Anterior cingulate cortex (tissue), 58 donors: ENCODE data around the gene SH3BP5L.
A peak's percentile ranks its signal among the peaks of the same experiment; 100 is the strongest.

ENCODE experiments used
- DNase-seq, 58 donors: peaks; one replicate each; lab custom pipeline; 2025; lab: John Stamatoyannopoulos, UW

Gene SH3BP5L

DNA sequence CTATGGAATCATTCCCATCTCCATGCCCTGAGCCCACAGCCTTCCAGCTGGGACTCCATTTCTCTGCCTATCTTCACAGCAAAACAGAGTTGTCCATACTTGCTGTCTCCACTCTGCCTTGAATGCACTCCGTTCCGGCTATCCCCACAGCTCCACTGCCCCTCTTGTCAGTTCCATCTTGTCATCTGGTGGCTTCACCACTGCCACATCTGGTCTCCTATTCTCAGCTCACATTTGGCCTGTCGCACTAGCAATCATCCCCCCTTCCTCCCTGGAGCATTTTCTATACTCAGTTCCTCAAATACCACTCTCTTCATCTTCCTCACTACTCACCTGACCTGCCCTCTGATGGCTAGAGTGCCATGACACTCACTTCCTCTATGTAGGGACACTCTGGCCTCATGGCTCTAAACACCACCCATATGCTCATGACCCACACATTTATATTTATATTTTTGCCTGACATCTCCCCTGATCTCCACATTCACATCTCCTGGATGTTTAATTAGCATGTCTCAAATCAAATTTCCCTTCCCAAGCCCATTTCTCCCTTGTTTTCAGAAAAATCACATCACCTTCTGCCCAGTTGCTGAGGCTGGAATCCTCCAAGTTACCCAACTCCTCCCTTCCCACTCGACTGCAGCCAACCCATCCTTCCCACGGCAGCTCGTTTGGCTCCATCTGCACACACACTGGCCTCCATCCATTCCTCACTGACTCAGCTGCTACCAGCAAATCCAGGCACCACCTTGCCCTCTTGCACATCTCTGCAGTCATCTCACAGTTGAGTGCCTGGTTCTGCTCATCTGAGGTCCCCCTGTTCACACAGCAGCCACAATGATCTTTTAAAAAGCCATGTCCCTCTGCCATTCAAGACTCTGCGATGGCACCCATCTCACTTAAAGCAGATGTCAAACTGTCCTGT is 27.0 kb upstream of the SH3BP5L start:
- DNase-seq, result peak in 33 of 58 donors; percentile 7 to 78 (median 38)

DNA sequence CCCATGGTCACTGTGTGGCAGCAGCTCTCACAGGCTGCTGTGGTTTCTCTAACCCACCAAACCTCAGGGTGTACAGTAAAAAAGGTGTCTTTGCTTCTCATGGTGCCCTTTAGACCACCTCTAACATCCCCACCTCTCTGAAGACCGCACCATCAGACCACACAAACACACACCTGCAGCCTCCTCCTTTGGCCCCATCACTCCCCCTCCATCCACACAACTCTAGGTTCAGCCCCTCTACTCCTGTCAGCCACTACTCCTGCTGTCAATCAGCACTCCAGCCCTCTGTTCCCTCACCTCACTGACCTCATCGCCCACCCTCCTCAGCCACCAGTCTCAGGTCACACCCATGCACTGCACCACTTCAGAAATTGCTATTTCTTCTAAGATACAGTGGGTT is 25.7 kb upstream of the SH3BP5L start:
- DNase-seq, result no peak

DNA sequence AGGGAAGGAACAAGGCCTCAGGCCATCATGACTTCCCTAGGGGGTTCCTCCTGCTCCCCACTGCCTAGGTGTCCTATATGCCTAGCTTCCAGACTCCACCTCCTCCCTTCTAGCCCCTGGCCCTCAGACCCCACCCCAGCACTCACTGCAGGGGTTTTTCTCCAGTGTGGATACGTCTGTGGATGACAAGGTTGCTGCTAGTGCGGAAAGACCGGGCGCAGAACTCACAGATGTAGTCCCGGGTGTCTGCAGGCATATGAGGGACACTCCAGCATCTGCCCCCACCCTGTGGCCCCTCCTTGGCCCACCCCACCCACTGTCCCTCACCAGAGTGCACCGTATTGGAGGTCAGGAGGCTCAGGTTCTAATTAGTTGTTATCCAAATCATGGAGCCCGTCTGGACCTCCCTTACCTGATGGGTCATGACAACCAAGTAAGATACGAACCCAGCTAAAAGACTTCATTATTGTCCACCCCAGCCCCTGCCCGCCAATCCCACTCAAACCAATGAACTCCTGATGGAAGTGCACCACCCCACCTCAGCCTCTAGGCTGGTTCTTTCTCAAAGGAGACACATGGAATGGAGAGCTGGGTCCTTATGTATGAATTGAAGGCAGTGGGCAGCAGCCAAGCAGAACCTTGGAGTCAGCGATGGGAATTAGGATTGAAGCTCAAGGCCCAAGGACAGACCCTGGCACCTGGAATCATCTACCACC is 25.0 kb upstream of the SH3BP5L start:
- no peak for DNase-seq

DNA sequence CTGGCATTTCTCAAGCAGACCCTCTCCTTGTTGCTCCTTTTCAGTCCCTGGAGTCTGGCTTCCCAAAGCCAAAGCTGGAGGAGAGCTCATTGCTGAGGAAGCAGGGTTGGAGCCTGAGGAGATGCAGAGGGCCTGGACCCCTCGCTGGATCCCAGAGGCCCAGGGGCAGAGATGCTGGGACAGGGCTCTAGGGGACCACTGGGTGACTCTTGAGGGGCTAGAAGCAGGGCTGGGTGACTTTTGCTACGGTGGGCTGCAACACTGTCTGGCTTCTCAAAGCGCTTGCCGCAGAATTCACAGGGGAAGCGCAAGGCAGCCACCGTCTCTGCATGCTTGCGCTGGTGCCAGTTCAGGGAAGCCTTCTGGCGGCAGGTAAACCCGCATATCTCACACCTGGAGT is 24.4 kb upstream of the SH3BP5L start:
- DNase-seq, result no peak

- DNase-seq, result no peak
Observed at GRCh38 chr1:248849637-248850036, 23.9 kb upstream of the SH3BP5L start.

DNA sequence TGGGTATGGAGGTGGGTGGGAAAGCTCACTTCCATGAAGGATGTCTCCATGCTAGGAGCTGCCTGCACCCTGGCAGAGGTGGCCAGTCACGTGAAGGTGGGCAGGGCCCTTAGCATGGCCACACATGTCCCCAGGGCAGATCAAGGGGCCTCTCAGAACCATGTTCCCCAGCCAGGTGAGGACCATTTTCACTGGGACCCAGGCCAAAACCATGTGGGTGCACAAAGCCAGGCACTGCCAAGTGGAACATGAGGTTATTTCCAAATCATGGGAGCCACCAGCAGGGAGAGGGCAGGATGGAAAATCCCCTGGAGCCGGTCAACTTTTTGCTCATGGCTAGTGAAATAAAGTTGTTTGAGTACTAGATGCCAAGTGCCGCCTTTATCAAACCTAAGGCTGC is 23.4 kb upstream of the SH3BP5L start:
- no peak for DNase-seq

- no peak for DNase-seq
Observed at GRCh38 chr1:248848602-248849001, 22.9 kb upstream of the SH3BP5L start.

- DNase-seq, result no peak
Observed at GRCh38 chr1:248847956-248848561, 22.3 kb upstream of the SH3BP5L start.

GRCh38 chr1:248847181-248847955 is 21.7 kb upstream of the SH3BP5L start:
- DNase-seq, result no peak

DNA sequence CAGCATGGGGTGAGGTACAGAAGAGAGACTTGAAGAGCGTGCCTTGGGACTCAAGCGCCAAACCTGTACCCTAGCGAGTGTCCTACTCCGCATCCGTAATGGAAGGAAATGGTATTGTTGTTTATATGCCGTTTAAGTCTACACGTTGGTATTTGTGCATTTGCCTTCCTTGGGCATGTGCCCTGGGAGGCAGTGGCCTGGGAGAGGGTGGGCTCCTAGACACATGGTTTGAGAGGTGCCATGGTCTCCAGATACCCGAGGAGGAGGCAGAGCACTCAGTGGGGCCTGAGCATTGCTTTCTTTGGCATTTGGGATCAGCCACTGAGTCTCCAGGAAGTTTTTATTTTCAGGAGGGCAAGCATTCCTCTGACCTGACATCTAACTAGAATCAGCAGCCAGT is 18.8 kb upstream of the SH3BP5L start:
- no peak for DNase-seq

- DNase-seq, result no peak
Observed at GRCh38 chr1:248843687-248844086, 18.0 kb upstream of the SH3BP5L start.

GRCh38 chr1:248842781-248843331 is 17.1 kb upstream of the SH3BP5L start:
- no peak for DNase-seq

DNA sequence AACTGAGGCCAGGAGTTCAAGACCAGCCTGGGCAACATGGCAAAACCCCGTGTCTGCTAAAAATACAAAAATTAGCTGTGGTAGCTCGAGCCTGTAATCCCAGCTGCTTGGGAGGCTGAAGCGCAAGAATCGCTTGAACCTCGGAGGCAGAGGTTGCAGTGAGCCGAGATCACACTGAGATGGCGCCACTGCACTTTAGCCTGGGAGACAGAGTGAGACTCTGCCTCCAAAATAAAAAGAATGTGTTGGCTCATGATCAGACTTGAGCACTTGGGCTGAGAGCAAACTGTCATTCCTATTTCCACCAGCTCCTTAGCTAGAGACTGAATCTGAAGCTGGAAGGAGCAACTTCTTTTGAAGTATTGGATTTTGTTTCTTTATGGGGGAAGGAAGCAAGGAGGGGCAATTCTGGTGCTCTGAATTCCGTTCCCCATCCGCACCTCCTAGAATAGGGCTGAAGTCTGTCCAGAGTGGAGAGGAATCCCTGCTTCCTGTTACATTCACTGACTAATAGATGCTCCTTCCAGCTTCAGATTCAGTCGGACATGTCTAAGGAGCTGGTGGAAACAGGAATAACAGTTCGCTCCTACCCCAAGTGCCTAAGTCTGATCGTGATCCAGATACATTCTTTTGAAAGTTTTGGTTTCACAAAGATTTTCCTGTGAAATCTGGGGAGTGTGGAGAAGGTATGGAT is 16.1 kb upstream of the SH3BP5L start:
- DNase-seq, result no peak

- DNase-seq, result no peak
Observed at GRCh38 chr1:248840946-248841345, 15.2 kb upstream of the SH3BP5L start.

DNA sequence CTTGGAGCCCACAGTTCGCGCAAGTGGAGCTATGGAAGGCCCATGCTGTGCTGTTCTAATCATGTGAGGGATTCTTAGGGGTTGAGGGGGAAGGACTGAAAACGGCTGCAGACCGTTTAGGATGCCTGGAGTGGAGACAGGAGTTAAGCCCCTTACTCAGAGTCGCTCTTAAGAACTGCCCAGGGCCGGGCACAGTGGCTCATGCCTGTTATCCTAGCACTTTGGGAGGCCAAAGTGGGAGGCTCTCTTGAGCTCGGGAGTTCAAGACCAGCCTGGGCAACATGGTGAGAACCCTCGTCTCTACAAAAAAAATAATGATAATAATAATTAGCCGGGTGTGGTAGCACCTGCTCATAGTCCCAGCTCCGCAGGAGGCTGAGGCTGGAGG is 13.4 kb upstream of the SH3BP5L start:
- no peak for DNase-seq

GRCh38 chr1:248838357-248839167 is 12.8 kb upstream of the SH3BP5L start:
- peak; percentile 51 to 96 (median 90) for DNase-seq

DNA sequence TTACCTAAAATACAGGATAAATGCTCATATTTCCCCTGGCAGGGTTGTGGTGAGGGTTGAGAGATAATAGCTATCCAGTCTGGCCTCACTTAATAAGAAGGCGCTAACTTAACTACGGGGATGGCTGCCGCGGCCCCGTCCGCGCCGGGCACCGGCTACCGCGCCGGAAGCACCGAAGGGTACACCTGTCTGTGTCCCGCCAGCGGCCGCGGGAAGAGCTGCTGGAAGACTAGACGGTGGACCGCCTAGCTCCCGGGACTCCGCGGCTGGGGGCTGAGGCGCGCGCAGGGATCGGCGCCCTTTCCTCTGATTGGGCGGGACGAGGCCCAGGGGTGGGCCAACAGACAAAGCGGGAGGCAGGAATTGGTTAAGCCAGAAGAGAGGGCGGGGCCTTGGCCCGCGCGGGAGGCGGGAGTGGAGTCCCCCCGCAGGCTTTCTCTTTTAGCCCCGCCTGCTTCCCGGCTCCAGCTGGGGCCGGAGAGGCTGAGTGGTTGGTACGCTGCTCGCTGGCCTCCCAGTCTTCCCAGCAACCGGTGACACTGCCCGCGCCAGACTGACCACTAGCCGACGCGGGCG is 12.2 kb upstream of the SH3BP5L start, which contains the start of gene ZNF672:
ZNF672 (plus strand) TSS at position 444 of the 576 bp plus-strand sequence. CDS start 9,051 bp downstream, outside the sequence.
- DNase-seq, result peak; percentile 71 to 100 (median 97)
